IMR-90 (cell line): Measurements from ENCODE around the gene GSKIP. TPM values are rescaled to one million over a fixed set of nuclear protein-coding genes. Genes with fewer than 3 reads are reported as not detected.

ENCODE experiments used
- ATAC-seq: fragments of 200-7000 bp; cut with Tn5 transposase; 2 replicates; pipeline ENCODE4 v1.9.1; 2020; ENCODE audit warnings: low read depth, mild to moderate bottlenecking, moderate library complexity
- BruUV-seq: library from RNA; stranded (reverse); fragments of 400-500 nt; replicated peaks from 2 replicates; lab custom pipeline; 2021; lab: Mats Ljungman, UMichigan
- CTCF ChIA-PET: fragments of 300-600 bp; formaldehyde crosslinking; extraction: SDS; loops from one replicate; lab custom pipeline; 2021; ENCODE audit warnings: antibody characterized with exemption; lab: Yijun Ruan, JAX
- POLR2A ChIA-PET: fragments of 300-600 bp; sonication (Branson Sonifier 250); formaldehyde crosslinking; loops from one replicate; lab custom pipeline; 2022; ENCODE audit warnings: antibody characterized with exemption; ENCODE audit not compliant: unreplicated experiment; lab: Charles Lee
- DNase-seq: peaks from one replicate; pipeline ENCODE4 v3.0.0; 2013
- H2AFZ ChIP-seq: replicated peaks from 2 replicates; pipeline ENCODE3; 2013; ENCODE audit warnings: low read length, mild to moderate bottlenecking; ENCODE audit not compliant: poor library complexity
- H2AK5ac ChIP-seq: 2 replicates; pipeline ENCODE4 v1.6.1; 2013; ENCODE audit warnings: low read depth, low read length, inconsistent platforms
- H2AK9ac ChIP-seq: replicated peaks from 2 replicates; pipeline ENCODE3; 2013; ENCODE audit warnings: mild to moderate bottlenecking, low read depth, low read length, moderate library complexity; ENCODE audit not compliant: poor library complexity
- H2BK120ac ChIP-seq: 2 replicates; pipeline ENCODE4 v1.6.1; 2013; ENCODE audit warnings: low read depth, low read length, inconsistent platforms
- H2BK15ac ChIP-seq: 3 replicates; pipeline ENCODE4 v1.6.1; 2013; ENCODE audit warnings: low read depth, low read length, inconsistent platforms
- H2BK20ac ChIP-seq: 2 replicates; pipeline ENCODE4 v1.6.1; 2013; ENCODE audit warnings: low read depth, mild to moderate bottlenecking, inconsistent platforms, low read length, moderate library complexity
- H2BK5ac ChIP-seq: 2 replicates; pipeline ENCODE4 v1.6.1; 2013; ENCODE audit warnings: mild to moderate bottlenecking, low read depth, low read length, inconsistent platforms; ENCODE audit not compliant: poor library complexity, severe bottlenecking
- H3K14ac ChIP-seq: replicated peaks from 2 replicates; pipeline ENCODE4 v1.6.1; 2013; ENCODE audit warnings: low read depth, low read length, inconsistent platforms
- H3K18ac ChIP-seq: 2 replicates; pipeline ENCODE4 v1.6.1; 2013; ENCODE audit warnings: low read depth, low read length, control low read depth
- H3K23ac ChIP-seq: 2 replicates; pipeline ENCODE4 v1.6.1; 2013; ENCODE audit warnings: low read depth, low read length, inconsistent platforms
- H3K27ac ChIP-seq: 2 replicates; pipeline ENCODE4 v1.5.1; 2013; ENCODE audit warnings: mild to moderate bottlenecking, control low read depth, low read length; ENCODE audit not compliant: insufficient read depth
- H3K27me3 ChIP-seq: 2 replicates; pipeline ENCODE4 v1.6.1; 2013; ENCODE audit warnings: low read length; ENCODE audit not compliant: control insufficient read depth, insufficient read depth
- H3K36me3 ChIP-seq: 2 replicates; pipeline ENCODE4 v1.6.1; 2013; ENCODE audit warnings: low read length, mixed read lengths; ENCODE audit not compliant: control insufficient read depth, insufficient read depth
- H3K4ac ChIP-seq: 2 replicates; pipeline ENCODE4 v1.6.1; 2013; ENCODE audit warnings: low read depth, low read length, inconsistent platforms
- H3K4me1 ChIP-seq: 2 replicates; pipeline ENCODE4 v1.6.1; 2013; ENCODE audit warnings: low read length, mixed read lengths; ENCODE audit not compliant: control insufficient read depth, insufficient read depth
- H3K4me2 ChIP-seq: 2 replicates; pipeline ENCODE4 v1.6.1; 2013; ENCODE audit warnings: low read depth, mild to moderate bottlenecking, control low read depth, low read length, moderate library complexity
- H3K4me3 ChIP-seq: 2 replicates; pipeline ENCODE4 v1.5.1; 2013; ENCODE audit warnings: low read depth, mild to moderate bottlenecking, control low read depth, low read length, moderate library complexity; ENCODE audit not compliant: insufficient read depth
- H3K56ac ChIP-seq: 2 replicates; pipeline ENCODE4 v1.6.1; 2013; ENCODE audit warnings: low read length, inconsistent platforms; ENCODE audit not compliant: insufficient read depth; ENCODE audit errors: extremely low read depth
- H3K79me1 ChIP-seq, 2 experiments: 2 replicates each; pipeline ENCODE4 v1.6.1; 2013; ENCODE audit warnings: low read length in 2 of 2, inconsistent platforms in 1 of 2, low read depth in 1 of 2
- H3K9ac ChIP-seq: 2 replicates; pipeline ENCODE4 v1.6.1; 2013; ENCODE audit warnings: low read depth, low read length, control low read depth
- H3K9me1 ChIP-seq: 2 replicates; pipeline ENCODE4 v1.6.1; 2013; ENCODE audit warnings: low read length, inconsistent platforms; ENCODE audit not compliant: insufficient read depth
- H3K9me3 ChIP-seq: 2 replicates; pipeline ENCODE4 v1.6.1; 2013; ENCODE audit warnings: low read length; ENCODE audit not compliant: control insufficient read depth, insufficient read depth
- H4K20me1 ChIP-seq: 2 replicates; pipeline ENCODE4 v1.6.1; 2013; ENCODE audit warnings: low read length, inconsistent platforms; ENCODE audit not compliant: insufficient read depth
- H4K5ac ChIP-seq: 2 replicates; pipeline ENCODE4 v1.6.1; 2013; ENCODE audit warnings: mild to moderate bottlenecking, low read depth, low read length, control low read depth
- H4K8ac ChIP-seq, 2 experiments: 2 replicates each; pipeline ENCODE4 v1.6.1; 2013; ENCODE audit warnings: low read depth in 2 of 2, low read length in 2 of 2, control low read depth in 1 of 2, inconsistent platforms in 1 of 2
- H4K91ac ChIP-seq: 2 replicates; pipeline ENCODE4 v1.6.1; 2013; ENCODE audit warnings: low read depth, low read length, inconsistent platforms; ENCODE audit not compliant: insufficient read depth
- BHLHE40 ChIP-seq: fragments of 150-350 bp; IDR thresholded peaks from 2 replicates; pipeline ENCODE4 v1.6.1; 2016; ENCODE audit warnings: mild to moderate bottlenecking, low read depth, low read length
- CEBPB ChIP-seq: IDR thresholded peaks from 2 replicates; pipeline ENCODE4 v1.6.1; 2012; ENCODE audit warnings: low read depth, low read length, improper control_type of control experiment
- CHD1 ChIP-seq: IDR thresholded peaks from 2 replicates; pipeline ENCODE4 v1.6.1; 2012; ENCODE audit warnings: low read depth, low read length, improper control_type of control experiment
- FOS ChIP-seq: fragments of 150-350 bp; IDR thresholded peaks from 2 replicates; pipeline ENCODE4 v1.6.1; 2016; ENCODE audit warnings: low read depth, low read length
- MAFK ChIP-seq: IDR thresholded peaks from 2 replicates; pipeline ENCODE4 v1.6.1; 2012; ENCODE audit warnings: low read depth, low read length, improper control_type of control experiment
- MAZ ChIP-seq: IDR thresholded peaks from 2 replicates; pipeline ENCODE4 v1.6.1; 2012; ENCODE audit warnings: low read depth, mild to moderate bottlenecking, low read length, improper control_type of control experiment, moderate library complexity, borderline replicate concordance
- NFE2L2 ChIP-seq: fragments of 150-350 bp; IDR thresholded peaks from 2 replicates; pipeline ENCODE4 v1.6.1; 2016; ENCODE audit warnings: low read depth, mild to moderate bottlenecking, low read length
- RAD21 ChIP-seq: IDR thresholded peaks from 2 replicates; pipeline ENCODE4 v1.6.1; 2012; ENCODE audit warnings: low read length, improper control_type of control experiment
- RCOR1 ChIP-seq: IDR thresholded peaks from 2 replicates; pipeline ENCODE4 v1.6.1; 2012; ENCODE audit warnings: mild to moderate bottlenecking, low read length, improper control_type of control experiment; ENCODE audit not compliant: insufficient replicate concordance
- RFX5 ChIP-seq: IDR thresholded peaks from 2 replicates; pipeline ENCODE4 v1.8.0; 2012; ENCODE audit warnings: low read depth, mild to moderate bottlenecking, low read length, moderate library complexity
- SMC3 ChIP-seq: fragments of 150-350 bp; IDR thresholded peaks from 2 replicates; pipeline ENCODE4 v1.6.1; 2016; ENCODE audit warnings: low read depth, mild to moderate bottlenecking, antibody characterized with exemption, low read length, moderate library complexity
- WGBS, 2 experiments: methylation state at CpG; one replicate each; pipeline versions ENCODE4 v1.1.5 to v1.1.7; 2013; ENCODE audit warnings: missing lambda C conversion rate in 2 of 2; ENCODE audit not compliant: insufficient read length in 1 of 2; ENCODE audit errors: extremely low coverage in 2 of 2; 5-methylcytosine and 5-hydroxymethylcytosine counted together
- dilution Hi-C: fragments of 300-500 bp; cut with HindIII; formaldehyde crosslinking; loops from one replicate; pipeline ENCODE4 v1.14.3; 2018; ENCODE audit warnings: low sequenced_read_pairs; ENCODE audit not compliant: unreplicated experiment
- in situ Hi-C: fragments of 300-500 bp; cut with MboI; formaldehyde crosslinking; loops from 3 replicates; pipeline ENCODE4 v1.14.3; 2019; ENCODE audit warnings: low sequenced_read_pairs, inconsistent platforms, mixed read lengths
- intact Hi-C: fragments of 100-400 bp; cut with micrococcal nuclease; formaldehyde crosslinking; loops from 2 replicates; pipeline ENCODE4 v1.10.0; 2022
- polyA plus RNA-seq, 3 experiments: library from polyadenylated mRNA; depleted of rRNA; stranded (reverse); fragments of >200 nt; gene quantifications; 2 replicates each; pipeline ENCODE4 v1.2.3, GENCODE V29; 2012; ENCODE audit warnings: low replicate concordance in 1 of 3
- total RNA-seq: library from RNA; depleted of rRNA; stranded (reverse); fragments of >200 nt; gene quantifications from 2 replicates; pipeline ENCODE4 v1.2.3, GENCODE V29; 2012
- TF ChIP-seq, protein P1 (sequence below): conservative IDR thresholded peaks from 2 replicates; pipeline ENCODE4 v1.5.1; 2012; ENCODE audit warnings: mild to moderate bottlenecking, low read depth, low read length, improper control_type of control experiment
- TF ChIP-seq, protein P2 (sequence below): fragments of 150-350 bp; IDR thresholded peaks from 2 replicates; pipeline ENCODE4 v1.6.1; 2017; ENCODE audit warnings: mild to moderate bottlenecking, antibody characterized with exemption, low read length, low read depth
- TF ChIP-seq, protein P3 (sequence below): fragments of 150-350 bp; IDR thresholded peaks from 2 replicates; pipeline ENCODE4 v1.6.1; 2016; ENCODE audit warnings: low read depth, mild to moderate bottlenecking, low read length, moderate library complexity, borderline replicate concordance

GSKIP gene
- total and polyA plus RNA-seq, 2 of the 4 experiments (the other 2 are of a cell fraction) = 11.7 to 22.0 TPM

DNA sequence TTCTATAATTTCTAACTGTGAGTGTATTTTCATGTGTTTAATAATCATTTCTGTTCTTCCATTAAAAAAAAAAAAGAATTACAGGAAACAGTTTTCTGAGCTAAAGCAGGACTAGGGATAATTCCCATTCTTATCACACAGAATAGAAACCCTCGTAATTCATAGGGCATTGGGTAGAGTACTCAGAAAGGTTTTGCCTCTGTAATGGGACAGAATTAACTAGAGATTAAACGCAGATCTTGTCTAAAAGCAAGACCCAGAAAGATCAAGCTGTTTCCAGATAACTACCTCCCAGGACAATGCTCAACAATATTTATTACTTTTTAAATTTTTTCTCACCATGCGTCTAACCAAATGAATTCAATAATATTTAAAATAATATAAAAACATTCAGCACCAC, 10.2 kb downstream of the GSKIP start:
- no peaks in the 10 kb centered on the region for H3K27me3 ChIP-seq
- no peak overlapping the region for H2BK15ac ChIP-seq
- no peak overlapping the region for H3K4ac ChIP-seq
- no peak overlapping the region for H2AK5ac ChIP-seq
- no peak overlapping the region for H3K23ac ChIP-seq
- H2AFZ ChIP-seq = no peak overlapping the region
- H2AK9ac ChIP-seq = no peak overlapping the region
- no peak overlapping the region for H3K56ac ChIP-seq
- H3K4me2 ChIP-seq = no peak overlapping the region
- H3K18ac ChIP-seq = no peak overlapping the region
- POLR2A ChIA-PET = no interaction called here
- in situ Hi-C loops (no loop called here), dilution Hi-C loops (no loop called here), intact Hi-C loops (no loop called here)
- no TSS peak for BruUV-seq
- H3K9me1 ChIP-seq = peaks cover 5% of the 10 kb centered on the region; the same call in 1 of the 2 replicates
- H3K14ac ChIP-seq = no peak overlapping the region
- H4K20me1 ChIP-seq = 0 out of 2 replicates have a peak, but pooled peaks cover 3% of the 10 kb centered on the region
- no peak overlapping the region for H3K4me3 ChIP-seq
- H3K9ac ChIP-seq = no peak overlapping the region
- H4K8ac ChIP-seq = no peak overlapping the region
- 0 out of 2 replicates have a peak, but pooled peaks cover 2% of the 10 kb centered on the region for H3K36me3 ChIP-seq
- H3K79me1 ChIP-seq = peaks cover 34 to 36% of the 10 kb centered on the region in 2 experiments
- H2BK120ac ChIP-seq = no peak overlapping the region
- H2BK5ac ChIP-seq = no peak overlapping the region
- H2BK20ac ChIP-seq = no peak overlapping the region
- DNase-seq (no peak), ATAC-seq (no peak)
- no peak overlapping the region for H4K5ac ChIP-seq
- WGBS, 2 experiments = no CpG with 5 or more reads among the region's 3 CpGs
- TF ChIP-seq SMC3 (no peak), CHD1 (no peak), NFE2L2 (no peak), BHLHE40 (no peak), MAZ (no peak), CEBPB (no peak), FOS (no peak), MAFK (no peak), RAD21 (no peak), RFX5 (no peak), RCOR1 (no peak)
- TF ChIP-seq, protein P1, sequence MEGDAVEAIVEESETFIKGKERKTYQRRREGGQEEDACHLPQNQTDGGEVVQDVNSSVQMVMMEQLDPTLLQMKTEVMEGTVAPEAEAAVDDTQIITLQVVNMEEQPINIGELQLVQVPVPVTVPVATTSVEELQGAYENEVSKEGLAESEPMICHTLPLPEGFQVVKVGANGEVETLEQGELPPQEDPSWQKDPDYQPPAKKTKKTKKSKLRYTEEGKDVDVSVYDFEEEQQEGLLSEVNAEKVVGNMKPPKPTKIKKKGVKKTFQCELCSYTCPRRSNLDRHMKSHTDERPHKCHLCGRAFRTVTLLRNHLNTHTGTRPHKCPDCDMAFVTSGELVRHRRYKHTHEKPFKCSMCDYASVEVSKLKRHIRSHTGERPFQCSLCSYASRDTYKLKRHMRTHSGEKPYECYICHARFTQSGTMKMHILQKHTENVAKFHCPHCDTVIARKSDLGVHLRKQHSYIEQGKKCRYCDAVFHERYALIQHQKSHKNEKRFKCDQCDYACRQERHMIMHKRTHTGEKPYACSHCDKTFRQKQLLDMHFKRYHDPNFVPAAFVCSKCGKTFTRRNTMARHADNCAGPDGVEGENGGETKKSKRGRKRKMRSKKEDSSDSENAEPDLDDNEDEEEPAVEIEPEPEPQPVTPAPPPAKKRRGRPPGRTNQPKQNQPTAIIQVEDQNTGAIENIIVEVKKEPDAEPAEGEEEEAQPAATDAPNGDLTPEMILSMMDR = no peak
- TF ChIP-seq, protein P2, sequence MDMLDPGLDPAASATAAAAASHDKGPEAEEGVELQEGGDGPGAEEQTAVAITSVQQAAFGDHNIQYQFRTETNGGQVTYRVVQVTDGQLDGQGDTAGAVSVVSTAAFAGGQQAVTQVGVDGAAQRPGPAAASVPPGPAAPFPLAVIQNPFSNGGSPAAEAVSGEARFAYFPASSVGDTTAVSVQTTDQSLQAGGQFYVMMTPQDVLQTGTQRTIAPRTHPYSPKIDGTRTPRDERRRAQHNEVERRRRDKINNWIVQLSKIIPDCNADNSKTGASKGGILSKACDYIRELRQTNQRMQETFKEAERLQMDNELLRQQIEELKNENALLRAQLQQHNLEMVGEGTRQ = no peak
- TF ChIP-seq, protein P3, sequence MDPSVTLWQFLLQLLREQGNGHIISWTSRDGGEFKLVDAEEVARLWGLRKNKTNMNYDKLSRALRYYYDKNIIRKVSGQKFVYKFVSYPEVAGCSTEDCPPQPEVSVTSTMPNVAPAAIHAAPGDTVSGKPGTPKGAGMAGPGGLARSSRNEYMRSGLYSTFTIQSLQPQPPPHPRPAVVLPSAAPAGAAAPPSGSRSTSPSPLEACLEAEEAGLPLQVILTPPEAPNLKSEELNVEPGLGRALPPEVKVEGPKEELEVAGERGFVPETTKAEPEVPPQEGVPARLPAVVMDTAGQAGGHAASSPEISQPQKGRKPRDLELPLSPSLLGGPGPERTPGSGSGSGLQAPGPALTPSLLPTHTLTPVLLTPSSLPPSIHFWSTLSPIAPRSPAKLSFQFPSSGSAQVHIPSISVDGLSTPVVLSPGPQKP = no peak
- no peak overlapping the region for H3K27ac ChIP-seq
- no peak overlapping the region for H4K91ac ChIP-seq
- CTCF ChIA-PET = interaction anchor here (0.6 to 1.0 kb wide), 3 partner anchors 9 to 88 kb away, joined by 3 to 4 read pairs (median 3); no protein-coding TSS in a partner anchor
- no peaks in the 10 kb centered on the region for H3K4me1 ChIP-seq
- H3K9me3 ChIP-seq = no peaks in the 10 kb centered on the region
